Natural killer cell treated with Interleukin-12 subunit alpha and Interleukin-12 subunit beta and Interleukin-15 and Interleukin-18, amount 100 ng/mL, for 72 hours (primary cell): ENCODE measurements around the gene GPER1. TPM values are rescaled to one million over a fixed set of nuclear protein-coding genes. Genes with fewer than 3 reads are reported as not detected.

Experiments
- ATAC-seq, 2 donors: fragments of 150-1000 bp; cut with Tn5 transposase in 1 of 2; sonication (Bioruptor Pico), chemical (Tn5 transposase) in 1 of 2; 2 replicates each; pipeline ENCODE4 v1.10.0; 2021
- DNase-seq: peaks from one replicate; pipeline ENCODE4 v3.0.0; 2022; ENCODE audit warnings: low spot score
- H3K27ac Mint-ChIP-seq, 2 donors: 1 replicate in 1 of 2; 2 replicates in 1 of 2; pipeline ENCODE4 v1.8.0; 2022; ENCODE audit warnings: mixed read lengths in 2 of 2, mild to moderate bottlenecking in 1 of 2, moderate library complexity in 1 of 2
- H3K27me3 Mint-ChIP-seq, 2 donors: 1 replicate in 1 of 2; 2 replicates in 1 of 2; pipeline ENCODE4 v1.8.0; 2022; ENCODE audit warnings: mixed read lengths in 2 of 2
- H3K36me3 Mint-ChIP-seq: one replicate; pipeline ENCODE4 v1.8.0; 2022; ENCODE audit warnings: mixed read lengths
- H3K4me1 Mint-ChIP-seq, 2 donors: 1 replicate in 1 of 2; 2 replicates in 1 of 2; pipeline ENCODE4 v1.8.0; 2022; ENCODE audit warnings: low read depth in 2 of 2, mixed read lengths in 2 of 2, mild to moderate bottlenecking in 1 of 2
- H3K4me3 Mint-ChIP-seq: one replicate; pipeline ENCODE4 v1.8.0; 2022; ENCODE audit warnings: mixed read lengths
- H3K9me3 Mint-ChIP-seq: 2 replicates; pipeline ENCODE4 v1.8.0; 2022; ENCODE audit warnings: mixed read lengths
- total RNA-seq, 2 donors: library from RNA; stranded (reverse); gene quantifications; one replicate each; pipeline ENCODE4 v1.2.3, GENCODE V29; 2022

Gene GPER1
- total RNA-seq, 2 donors from 2014 or later, result not detected

GRCh38 chr7:1093502-1093843 is 5.6 kb downstream of the GPER1 start:
- H3K9me3 Mint-ChIP-seq, result no peaks in the 10 kb centered on the region
- no peak for ATAC-seq
- no peaks in the 10 kb centered on the region for H3K27me3 Mint-ChIP-seq
- H3K4me3 Mint-ChIP-seq, result no peak overlapping the region
- DNase-seq, result no peak
- peaks cover 0 to 2% of the 10 kb centered on the region in 2 donors for H3K4me1 Mint-ChIP-seq
- H3K27ac Mint-ChIP-seq, result no peak overlapping the region
- H3K36me3 Mint-ChIP-seq, result peaks cover 4% of the 10 kb centered on the region

GRCh38 chr7:1093916-1094508 is 6.1 kb downstream of the GPER1 start:
- Mint-ChIP-seq H3K4me3 (no peak overlapping the region), H3K4me1 (peaks cover 0 to 2% of the 10 kb centered on the region in 2 donors), H3K9me3 (no peaks in the 10 kb centered on the region), H3K27me3 (no peaks in the 10 kb centered on the region), H3K36me3 (peaks cover 4% of the 10 kb centered on the region), H3K27ac (no peak overlapping the region)
- DNase-seq, result no peak
- ATAC-seq, result no peak

GRCh38 chr7:1094870-1095269 is 7.0 kb downstream of the GPER1 start:
- peaks cover 4% of the 10 kb centered on the region for H3K36me3 Mint-ChIP-seq
- H3K9me3 Mint-ChIP-seq, result no peaks in the 10 kb centered on the region
- ATAC-seq (no peak), DNase-seq (no peak)
- H3K4me1 Mint-ChIP-seq, result peaks cover 0 to 2% of the 10 kb centered on the region in 2 donors
- no peak overlapping the region for H3K4me3 Mint-ChIP-seq
- no peaks in the 10 kb centered on the region for H3K27me3 Mint-ChIP-seq
- no peak overlapping the region for H3K27ac Mint-ChIP-seq

GRCh38 chr7:1095621-1096155 is 7.8 kb downstream of the GPER1 start:
- Mint-ChIP-seq H3K4me3 (no peak overlapping the region), H3K36me3 (peaks cover 4% of the 10 kb centered on the region), H3K27ac (no peak overlapping the region), H3K9me3 (no peaks in the 10 kb centered on the region), H3K27me3 (no peaks in the 10 kb centered on the region), H3K4me1 (peaks cover 0 to 2% of the 10 kb centered on the region in 2 donors)
- ATAC-seq (no peak), DNase-seq (no peak)

- Mint-ChIP-seq H3K36me3 (peaks cover 4% of the 10 kb centered on the region), H3K9me3 (no peaks in the 10 kb centered on the region), H3K27me3 (no peaks in the 10 kb centered on the region), H3K4me1 (peaks cover 0 to 2% of the 10 kb centered on the region in 2 donors), H3K27ac (no peak overlapping the region), H3K4me3 (no peak overlapping the region)
- DNase-seq (no peak), ATAC-seq (no peak)
Measured at GRCh38 chr7:1096156-1097119, 8.5 kb downstream of the GPER1 start.

- Mint-ChIP-seq H3K27ac (no peak overlapping the region), H3K4me3 (no peak overlapping the region), H3K9me3 (no peaks in the 10 kb centered on the region), H3K36me3 (peaks cover 4% of the 10 kb centered on the region), H3K27me3 (no peaks in the 10 kb centered on the region), H3K4me1 (no peaks in the 10 kb centered on the region)
- ATAC-seq, result no peak
- DNase-seq, result no peak
Measured at GRCh38 chr7:1097120-1097504, 9.2 kb downstream of the GPER1 start.

- H3K9me3 Mint-ChIP-seq, result no peaks in the 10 kb centered on the region
- no peak overlapping the region for H3K4me3 Mint-ChIP-seq
- peaks cover 3 to 5% of the 10 kb centered on the region in 2 donors for H3K4me1 Mint-ChIP-seq
- ATAC-seq (no peak), DNase-seq (no peak)
- peaks cover 4% of the 10 kb centered on the region for H3K36me3 Mint-ChIP-seq
- no peak overlapping the region for H3K27ac Mint-ChIP-seq
- H3K27me3 Mint-ChIP-seq, result no peaks in the 10 kb centered on the region
Measured at GRCh38 chr7:1098243-1099153, 10.6 kb downstream of the GPER1 start.

GRCh38 chr7:1099154-1099542 is 11.2 kb downstream of the GPER1 start:
- ATAC-seq, result no peak
- DNase-seq, result no peak
- H3K27me3 Mint-ChIP-seq, result no peaks in the 10 kb centered on the region
- peaks cover 4 to 7% of the 10 kb centered on the region in 2 donors for H3K4me1 Mint-ChIP-seq
- H3K27ac Mint-ChIP-seq, result no peak overlapping the region
- H3K9me3 Mint-ChIP-seq, result no peaks in the 10 kb centered on the region
- no peak overlapping the region for H3K4me3 Mint-ChIP-seq
- peaks cover 4% of the 10 kb centered on the region for H3K36me3 Mint-ChIP-seq

- Mint-ChIP-seq H3K9me3 (no peaks in the 10 kb centered on the region), H3K27me3 (no peaks in the 10 kb centered on the region), H3K4me1 (peaks cover 4 to 7% of the 10 kb centered on the region in 2 donors), H3K36me3 (peaks cover 4% of the 10 kb centered on the region), H3K4me3 (no peak overlapping the region), H3K27ac (no peak overlapping the region)
- DNase-seq (no peak), ATAC-seq (no peak)
Measured at GRCh38 chr7:1099637-1100036, 11.7 kb downstream of the GPER1 start.

GRCh38 chr7:1100386-1100785 is 12.5 kb downstream of the GPER1 start:
- ATAC-seq, result no peak
- Mint-ChIP-seq H3K27ac (no peak overlapping the region), H3K4me3 (no peak overlapping the region), H3K27me3 (no peaks in the 10 kb centered on the region), H3K4me1 (peaks cover 4 to 7% of the 10 kb centered on the region in 2 donors), H3K36me3 (peaks cover 4% of the 10 kb centered on the region), H3K9me3 (no peaks in the 10 kb centered on the region)
- no peak for DNase-seq

GRCh38 chr7:1100834-1101562 is 13.1 kb downstream of the GPER1 start:
- H3K9me3 Mint-ChIP-seq, result no peaks in the 10 kb centered on the region
- no peak overlapping the region for H3K27ac Mint-ChIP-seq
- no peaks in the 10 kb centered on the region for H3K27me3 Mint-ChIP-seq
- DNase-seq (no peak), ATAC-seq (no peak)
- peaks cover 4% of the 10 kb centered on the region for H3K36me3 Mint-ChIP-seq
- H3K4me3 Mint-ChIP-seq, result no peak overlapping the region
- H3K4me1 Mint-ChIP-seq, result peaks cover 4 to 7% of the 10 kb centered on the region in 2 donors

- DNase-seq, result no peak
- no peaks in the 10 kb centered on the region for H3K9me3 Mint-ChIP-seq
- no peaks in the 10 kb centered on the region for H3K27me3 Mint-ChIP-seq
- peak overlapping the region; percentile 42 for H3K4me3 Mint-ChIP-seq
- H3K27ac Mint-ChIP-seq, result no peak overlapping the region
- peaks cover 4% of the 10 kb centered on the region for H3K36me3 Mint-ChIP-seq
- ATAC-seq, result no peak
- H3K4me1 Mint-ChIP-seq, result peaks cover 4 to 7% of the 10 kb centered on the region in 2 donors
Measured at GRCh38 chr7:1101563-1102431, 13.9 kb downstream of the GPER1 start.
